M059J (cell line): ENCODE results near the gene IL12A. TPM values are rescaled to one million over a fixed set of nuclear protein-coding genes. Genes with fewer than 3 reads are reported as not detected.

Source experiments
- DNase-seq: peaks from one replicate; pipeline ENCODE4 v3.0.0-alpha.2; 2012; ENCODE audit warnings: low read depth
- total RNA-seq: library from RNA; depleted of rRNA; stranded (reverse); fragments of >200 nt; shearing (Covaris generic); gene quantifications from 2 replicates; pipeline ENCODE4 v1.2.3, GENCODE V29; 2014; rRNA removed

The IL12A gene
- total RNA-seq: 0.25 and 7.6 TPM in 2 replicates

GRCh38 chr3:159988617-159989271 is at the start of gene IL12A:
Gene IL12A (plus strand): TSS chr3:159988835.
- DNase-seq: peak; percentile 72

- DNase-seq: peak; percentile 67
Measured at GRCh38 chr3:159941038-159942000, 47.3 kb upstream of the IL12A start.

- DNase-seq: no peak
Measured at GRCh38 chr3:159944781-159945180, 43.9 kb upstream of the IL12A start.

GRCh38 chr3:159945930-159946329 is 42.7 kb upstream of the IL12A start:
- no peak for DNase-seq

GRCh38 chr3:159947220-159947619 is 41.4 kb upstream of the IL12A start:
- DNase-seq: peak; percentile 50

GRCh38 chr3:159948429-159949144 is 40.0 kb upstream of the IL12A start:
- peak; percentile 64 for DNase-seq

- no peak for DNase-seq
Measured at GRCh38 chr3:159950156-159950898, 38.3 kb upstream of the IL12A start.

- no peak for DNase-seq
Measured at GRCh38 chr3:159951540-159951939, 37.1 kb upstream of the IL12A start.

GRCh38 chr3:159953325-159954085 is 35.1 kb upstream of the IL12A start:
- DNase-seq: no peak

- no peak for DNase-seq
Measured at GRCh38 chr3:159960188-159961148, 28.2 kb upstream of the IL12A start.

- peak; percentile 82 for DNase-seq
Measured at GRCh38 chr3:159964166-159964973, 24.3 kb upstream of the IL12A start.

GRCh38 chr3:159971311-159971710 is 17.3 kb upstream of the IL12A start:
- DNase-seq: no peak

GRCh38 chr3:159977295-159977694 is 11.3 kb upstream of the IL12A start:
- DNase-seq: no peak

- no peak for DNase-seq
Measured at GRCh38 chr3:159978353-159978752, 10.3 kb upstream of the IL12A start.

GRCh38 chr3:159978918-159979703 is 9.5 kb upstream of the IL12A start:
- DNase-seq: no peak

- no peak for DNase-seq
Measured at GRCh38 chr3:159982442-159982974, 6.1 kb upstream of the IL12A start.

- DNase-seq: peak; percentile 60
Measured at GRCh38 chr3:159987291-159987711, 1.3 kb upstream of the IL12A start.
